Fibroblast of skin of left quadriceps (primary cell): Measurements from ENCODE around the gene NLGN3.

Experiments used
- DNase-seq, 2 experiments: peaks; one replicate each; pipeline ENCODE4 v3.0.0-alpha.2; 2013; ENCODE audit warnings: low read depth in 2 of 2

NLGN3 gene

DNA sequence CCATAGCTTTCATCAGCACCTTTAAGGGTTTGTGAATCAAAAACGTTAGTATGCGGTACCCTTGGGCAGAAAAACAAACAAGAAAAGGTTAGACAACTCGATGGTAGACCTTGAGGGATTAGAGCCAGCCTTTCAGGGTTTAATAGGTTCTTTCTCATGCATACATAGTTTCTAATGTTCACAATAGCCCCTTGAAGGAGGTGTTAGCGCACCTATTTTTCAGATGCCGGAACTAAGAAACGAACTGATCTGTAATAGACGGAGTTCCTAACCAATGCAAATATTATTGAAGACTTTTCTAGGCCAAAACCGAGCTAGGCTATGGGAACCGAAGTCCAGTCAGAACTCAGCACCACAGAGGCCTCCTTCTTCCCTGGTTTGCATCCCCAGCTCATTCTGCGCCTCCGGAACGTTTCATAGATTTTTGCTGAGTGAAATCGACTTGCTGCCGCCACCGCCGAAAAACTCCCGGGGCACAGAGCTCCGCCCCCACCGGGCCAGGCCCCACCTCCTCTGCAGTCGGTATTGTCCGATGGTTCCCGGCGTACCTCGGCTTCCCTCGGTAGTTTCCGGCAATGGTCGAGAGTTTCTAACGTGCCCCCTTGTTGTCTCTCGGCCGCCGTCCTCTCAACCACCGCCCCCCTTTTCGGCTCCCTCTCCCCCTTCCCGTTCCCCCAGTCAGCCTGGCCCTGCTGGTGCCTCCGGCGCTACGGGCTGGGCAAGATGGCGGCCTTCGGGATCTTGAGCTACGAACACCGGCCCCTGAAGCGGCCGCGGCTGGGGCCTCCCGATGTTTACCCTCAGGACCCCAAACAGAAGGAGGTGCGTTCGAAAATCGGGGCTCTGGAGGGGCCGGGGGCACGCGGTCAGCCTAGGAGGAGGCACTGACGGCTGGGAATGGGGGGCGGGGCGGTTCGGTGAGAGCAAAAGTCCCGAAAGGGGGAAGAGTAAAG lies 26.3 kb upstream of the NLGN3 start, which contains the start of gene MED12:
TSS of gene MED12 (plus strand) at position 565 of the 953 bp plus-strand sequence. CDS start at position 724, 159 bp downstream.
- peak; percentile 61 to 70 for DNase-seq

DNA sequence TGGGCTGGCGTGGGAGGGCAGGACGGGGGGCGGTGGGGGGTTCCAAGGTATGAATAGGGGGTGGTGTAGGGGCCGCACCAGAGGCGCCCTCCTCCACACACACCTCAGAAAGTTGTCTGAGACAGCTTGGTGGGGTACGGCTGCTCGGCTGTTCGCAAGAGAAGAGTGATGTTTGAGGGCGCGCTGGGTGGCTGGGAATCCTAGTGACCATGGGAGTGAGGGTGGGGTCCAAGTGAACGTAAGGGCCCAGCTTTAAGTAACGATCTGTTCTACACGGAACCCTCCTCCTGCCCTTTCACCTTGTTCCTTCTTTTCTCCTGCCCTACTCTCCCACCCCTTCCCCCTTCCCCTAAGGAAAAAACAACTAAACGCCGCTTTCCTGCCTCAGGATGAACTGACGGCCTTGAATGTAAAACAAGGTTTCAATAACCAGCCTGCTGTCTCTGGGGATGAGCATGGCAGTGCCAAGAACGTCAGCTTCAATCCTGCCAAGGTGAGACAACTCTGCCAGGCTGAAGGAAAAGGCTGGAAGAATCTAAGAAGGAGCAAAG lies 25.6 kb upstream of the NLGN3 start:
- DNase-seq = no peak

DNA sequence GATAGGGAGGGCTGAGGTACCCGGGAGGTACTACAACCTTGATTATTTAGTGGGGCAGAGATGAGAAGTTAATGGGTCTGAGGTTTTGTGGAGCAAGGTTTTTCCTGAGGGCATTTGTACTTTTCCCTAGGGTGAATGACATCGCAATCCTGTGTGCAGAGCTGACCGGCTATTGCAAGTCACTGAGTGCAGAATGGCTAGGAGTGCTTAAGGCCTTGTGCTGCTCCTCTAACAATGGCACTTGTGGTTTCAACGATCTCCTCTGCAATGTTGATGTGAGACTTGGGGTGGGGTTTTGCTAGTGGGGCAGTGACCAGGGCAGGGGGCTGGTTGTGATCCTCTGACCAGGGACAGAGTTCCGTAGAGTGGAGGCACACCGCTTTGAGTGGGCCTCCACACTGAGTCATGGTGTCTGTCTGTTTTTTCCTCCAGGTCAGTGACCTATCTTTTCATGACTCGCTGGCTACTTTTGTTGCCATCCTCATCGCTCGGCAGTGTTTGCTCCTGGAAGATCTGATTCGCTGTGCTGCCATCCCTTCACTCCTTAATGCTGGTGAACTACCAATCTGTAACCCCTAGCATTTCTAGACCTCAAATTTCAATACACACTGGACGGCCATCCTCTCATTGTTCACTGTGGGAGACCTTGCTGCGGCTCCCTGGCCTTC lies 16.3 kb upstream of the NLGN3 start:
- DNase-seq = no peak

- peak in 1 of 2 experiments; percentile 15 for DNase-seq
Measured at GRCh38 chrX:71128915-71129765, 15.5 kb upstream of the NLGN3 start.

DNA sequence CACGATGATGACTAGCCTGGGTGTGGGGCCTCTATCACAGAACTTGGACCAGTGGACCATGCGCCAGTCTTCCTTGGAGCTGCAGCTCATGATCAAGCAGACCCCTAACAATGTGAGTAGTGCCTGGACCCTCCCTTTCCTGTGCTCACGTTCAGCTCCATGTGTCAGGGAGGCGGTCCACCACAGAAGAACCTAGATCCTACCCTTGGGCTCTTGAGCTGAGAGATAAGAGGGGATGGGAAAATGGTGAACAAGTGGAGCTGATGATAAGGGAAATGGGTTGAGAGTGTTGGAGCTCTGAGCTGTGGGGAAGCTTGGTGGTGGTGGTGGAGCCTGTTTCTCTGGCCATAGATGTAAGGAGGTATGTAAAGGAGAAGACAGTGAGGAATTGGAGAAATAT lies 13.1 kb upstream of the NLGN3 start:
- no peak for DNase-seq

DNA sequence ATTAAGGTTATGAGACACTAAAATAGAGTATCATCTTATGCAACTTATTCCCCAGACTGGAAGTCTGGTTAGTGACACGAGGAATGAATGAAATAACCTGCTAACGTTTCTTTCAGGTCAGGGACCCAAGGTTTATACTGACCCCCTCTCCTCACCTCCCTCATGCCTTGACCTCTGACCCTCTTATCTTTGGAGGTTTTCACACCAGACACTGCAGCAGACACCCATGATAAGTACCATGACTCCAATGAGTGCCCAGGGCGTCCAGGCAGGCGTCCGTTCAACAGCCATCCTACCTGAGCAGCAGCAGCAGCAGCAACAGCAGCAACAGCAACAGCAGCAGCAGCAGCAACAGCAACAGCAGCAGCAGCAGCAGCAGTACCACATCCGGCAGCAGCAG lies 4.2 kb upstream of the NLGN3 start:
- DNase-seq = no peak

DNA sequence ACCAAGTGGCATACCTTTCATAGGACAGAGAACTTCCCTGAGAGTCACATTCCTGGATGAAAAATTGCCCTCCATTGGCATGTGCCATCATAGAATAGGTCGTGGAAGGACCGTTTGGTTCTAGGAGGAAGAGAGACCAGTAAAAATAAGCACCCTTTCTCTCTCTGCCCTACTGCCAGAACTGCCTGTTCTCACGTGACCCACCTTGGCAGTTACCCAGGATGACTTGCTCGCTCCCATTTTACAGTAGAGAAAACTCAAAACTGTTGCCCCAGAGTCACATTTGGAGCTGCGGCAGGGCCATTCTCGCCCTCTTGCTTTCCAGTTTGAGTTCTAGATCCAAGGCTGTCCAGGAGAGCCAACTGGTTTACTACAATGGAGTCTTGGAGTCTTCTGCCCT lies 1.1 kb upstream of the NLGN3 start:
- DNase-seq = no peak

- DNase-seq = no peak
Measured at GRCh38 chrX:71147496-71148277, 3.0 kb downstream of the NLGN3 start.

DNA sequence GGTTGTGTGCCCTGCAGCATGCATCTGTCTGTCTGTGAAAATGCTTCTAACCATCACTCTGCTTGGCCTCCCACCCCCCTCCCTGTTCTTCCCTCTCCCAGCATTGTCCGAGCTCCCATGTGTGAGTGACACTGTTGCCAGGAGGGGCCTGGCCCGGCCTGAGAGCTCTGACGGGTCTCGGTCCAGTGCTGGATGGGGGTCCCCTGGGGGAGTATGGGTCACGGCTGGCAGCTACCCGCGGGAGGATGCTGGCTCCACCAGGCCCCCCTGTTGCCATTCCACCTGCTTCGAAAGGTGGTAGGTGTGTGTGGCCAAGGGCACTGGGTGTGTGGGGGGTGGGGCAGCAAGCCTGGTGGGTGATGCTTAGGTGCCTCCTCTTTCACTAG lies 3.6 kb downstream of the NLGN3 start:
- DNase-seq = no peak

DNA sequence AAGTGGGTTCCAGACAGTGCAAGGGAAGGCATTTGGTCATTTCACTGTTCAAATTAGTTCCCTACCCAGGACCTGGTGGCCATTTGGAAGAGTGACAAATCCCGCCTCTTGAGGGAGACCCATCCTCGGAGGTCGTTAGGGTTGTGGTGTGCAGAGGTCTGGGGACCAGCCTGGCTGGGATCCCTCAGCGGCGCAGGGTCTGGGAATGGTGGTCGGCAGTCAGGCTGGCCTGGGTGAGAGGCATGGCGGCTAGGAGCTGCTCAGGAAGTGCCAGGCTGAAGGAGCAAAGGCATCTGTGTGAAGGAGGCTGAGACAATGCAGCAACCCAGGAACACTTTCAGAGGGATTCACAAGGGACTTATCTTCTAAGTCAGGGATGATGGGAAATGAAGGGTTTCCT lies 6.7 kb downstream of the NLGN3 start:
- no peak for DNase-seq

DNA sequence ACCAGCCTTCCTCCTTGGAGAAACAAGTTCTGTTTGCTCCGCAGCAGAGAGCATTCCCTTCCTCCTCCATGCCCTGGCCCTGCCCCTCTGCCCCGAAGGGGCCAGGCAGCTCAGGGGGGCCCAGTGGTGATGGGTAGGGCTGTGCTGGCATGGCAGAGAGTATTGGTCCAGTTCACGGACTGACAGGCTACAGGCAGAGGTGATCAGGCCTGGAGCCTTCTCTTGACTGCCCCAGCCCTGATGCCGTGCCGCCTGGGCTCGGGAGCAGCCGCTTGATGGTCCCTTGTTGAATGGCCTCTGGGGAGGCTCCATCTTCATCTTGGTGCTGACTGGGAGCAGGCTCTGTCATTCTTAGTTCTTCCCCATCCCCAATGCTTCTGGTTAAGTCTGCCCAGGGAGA lies 9.6 kb downstream of the NLGN3 start:
- DNase-seq = no peak

DNA sequence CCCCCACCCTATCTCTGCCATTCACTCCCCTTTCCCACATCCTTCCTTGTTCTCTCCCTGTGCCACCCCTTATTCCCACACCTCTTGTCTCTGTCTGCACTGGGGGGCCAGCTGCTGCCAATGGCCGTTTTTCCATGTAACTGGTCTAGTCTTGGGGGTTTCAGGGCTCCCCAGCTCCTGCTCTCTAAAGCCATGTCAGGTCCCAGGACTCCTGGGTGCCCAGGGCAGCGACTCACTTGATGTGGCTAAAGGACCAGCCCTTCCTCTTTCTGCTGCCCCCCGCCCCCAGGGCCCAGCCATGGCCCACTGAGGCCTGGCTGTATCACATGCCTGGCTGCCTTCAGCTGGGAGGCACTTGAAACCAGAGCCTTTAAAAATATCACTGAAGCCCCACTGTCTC lies 10.0 kb downstream of the NLGN3 start:
- DNase-seq = no peak

DNA sequence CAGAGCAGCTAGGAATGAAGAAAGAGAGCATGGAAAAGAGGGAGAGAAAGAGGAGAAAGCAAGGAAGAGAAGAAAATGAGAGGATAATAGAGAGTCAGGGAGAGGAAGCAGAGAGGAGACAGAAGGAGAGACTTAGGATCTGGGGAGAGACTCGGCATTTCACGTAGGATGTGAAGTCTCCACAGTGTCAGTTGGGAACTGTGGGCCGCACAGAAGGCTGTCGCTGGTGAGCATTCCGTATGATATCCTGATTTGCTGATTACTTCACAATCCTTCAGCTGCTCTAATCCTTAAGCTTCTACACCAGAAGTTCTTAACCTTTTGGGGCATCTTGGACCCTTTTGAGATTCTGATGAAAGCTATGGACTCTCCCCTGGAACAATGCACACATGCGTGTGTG lies 14.0 kb downstream of the NLGN3 start:
- DNase-seq = no peak

GRCh38 chrX:71159335-71159734 lies 14.7 kb downstream of the NLGN3 start:
- no peak for DNase-seq

DNA sequence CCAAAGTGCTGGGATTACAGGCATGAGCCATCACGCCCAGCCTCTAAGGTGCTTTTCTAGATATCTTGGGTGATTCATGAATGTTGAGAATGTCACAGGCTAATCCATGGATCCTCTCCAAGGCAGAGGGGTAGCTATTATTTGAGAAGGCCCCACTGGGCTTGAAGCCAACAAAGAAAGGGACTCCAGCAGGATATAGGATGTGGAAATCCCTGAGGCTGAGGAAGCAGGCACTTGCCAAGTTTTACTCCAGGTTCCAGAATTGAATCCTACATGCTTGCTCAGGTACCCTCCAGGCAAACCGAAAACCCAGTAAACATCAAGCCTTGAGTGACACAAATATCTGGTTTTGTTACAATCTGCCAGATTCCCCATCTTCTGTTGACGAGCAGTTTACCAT lies 15.8 kb downstream of the NLGN3 start:
- no peak for DNase-seq

GRCh38 chrX:71162981-71163380 lies 18.3 kb downstream of the NLGN3 start:
- DNase-seq = no peak

- no peak for DNase-seq
Measured at GRCh38 chrX:71164071-71164470, 19.4 kb downstream of the NLGN3 start.

DNA sequence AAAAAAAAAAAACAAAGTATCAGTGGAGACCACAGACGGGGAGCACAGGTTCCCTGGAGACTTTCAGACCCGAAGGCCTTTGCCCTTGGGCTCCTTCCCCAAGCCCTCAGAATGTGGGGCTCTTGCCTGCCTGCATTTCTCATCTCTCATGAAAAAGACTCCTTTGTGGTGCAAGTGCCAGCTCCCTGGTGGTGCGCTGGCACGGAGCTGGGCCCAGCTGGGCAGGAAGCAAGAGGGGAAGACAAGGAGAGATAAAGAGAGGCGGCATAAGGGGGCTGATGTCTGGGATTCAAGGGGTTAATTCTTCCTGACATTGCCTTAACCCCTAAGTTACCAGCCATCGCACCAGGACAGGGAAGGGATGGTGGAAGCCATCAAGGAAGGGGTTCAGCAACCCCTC lies 21.8 kb downstream of the NLGN3 start:
- no peak for DNase-seq

GRCh38 chrX:71167031-71167781 lies 22.6 kb downstream of the NLGN3 start:
- DNase-seq = no peak

- no peak for DNase-seq
Measured at GRCh38 chrX:71168134-71168533, 23.5 kb downstream of the NLGN3 start.
